ENCODE data around the gene PSMB2.

The PSMB2 gene

DNA sequence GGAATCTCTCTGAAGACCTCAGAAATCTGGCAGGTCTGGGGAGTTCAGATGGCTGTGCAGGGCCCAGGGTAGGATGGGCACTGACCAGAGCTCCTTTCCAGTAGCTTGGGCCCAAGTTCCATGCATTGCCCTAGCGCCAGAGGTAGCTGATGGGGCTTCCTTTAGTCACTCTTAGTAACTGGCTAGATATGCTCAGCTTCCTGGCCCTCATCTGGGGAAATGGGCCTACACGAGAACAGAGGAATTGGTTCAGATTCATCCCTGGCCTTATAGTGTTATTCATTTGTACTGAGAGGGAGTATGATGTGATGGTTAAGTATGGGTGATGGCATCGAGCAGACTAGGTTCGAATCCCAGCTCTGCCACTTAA, 15.5 kb upstream of the PSMB2 start:
- Histone ChIP-seq H3K9me3 (ENCODE audit: control insufficient read depth, insufficient read depth, low read depth, low read length) (no peaks in the 10 kb centered on the region), H3K4me1 (ENCODE audit: control insufficient read depth, insufficient read depth, low read length) (no peaks in the 10 kb centered on the region), H3K4me3 (ENCODE audit: low read depth, low read length) (no peak overlapping the region), H3K27ac (ENCODE audit: extremely low read depth, low read depth, low read length) (no peak overlapping the region), H3K36me3 (ENCODE audit: control insufficient read depth in 2 of 2, insufficient read depth in 1 of 2, low read length in 2 of 2) (no peaks in the 10 kb centered on the region)
- ChIA-PET CTCF (interaction anchor here (1.4 kb wide), 1 partner anchor 10 kb away, joined by 5 read pairs; no protein-coding TSS in a partner anchor), POLR2A (no interaction called here)
- TF ChIP-seq ZNF311 (tag by site-specific recombination; IDR thresholded peaks at IDR 0.05; ENCODE audit: borderline replicate concordance) (no peak), OVOL3 (tag by site-specific recombination; IDR thresholded peaks at IDR 0.05) (no peak), SP2 (tag by site-specific recombination; IDR thresholded peaks at IDR 0.05) (no peak), ZFP37 (tag by site-specific recombination; IDR thresholded peaks at IDR 0.05) (no peak), ZNF623 (tag by site-specific recombination; IDR thresholded peaks at IDR 0.05) (no peak), KLF8 (tag by site-specific recombination; IDR thresholded peaks at IDR 0.05) (no peak), ZNF580 (tag by site-specific recombination; IDR thresholded peaks at IDR 0.05) (no peak), TRIM28 (IDR thresholded peaks at IDR 0.05; ENCODE audit: borderline replicate concordance, low read length) (no peak), HOXD13 (CRISPR knock-in tag; IDR thresholded peaks at IDR 0.05; ENCODE audit: borderline replicate concordance) (no peak)
- TF ChIP-seq, protein P1, sequence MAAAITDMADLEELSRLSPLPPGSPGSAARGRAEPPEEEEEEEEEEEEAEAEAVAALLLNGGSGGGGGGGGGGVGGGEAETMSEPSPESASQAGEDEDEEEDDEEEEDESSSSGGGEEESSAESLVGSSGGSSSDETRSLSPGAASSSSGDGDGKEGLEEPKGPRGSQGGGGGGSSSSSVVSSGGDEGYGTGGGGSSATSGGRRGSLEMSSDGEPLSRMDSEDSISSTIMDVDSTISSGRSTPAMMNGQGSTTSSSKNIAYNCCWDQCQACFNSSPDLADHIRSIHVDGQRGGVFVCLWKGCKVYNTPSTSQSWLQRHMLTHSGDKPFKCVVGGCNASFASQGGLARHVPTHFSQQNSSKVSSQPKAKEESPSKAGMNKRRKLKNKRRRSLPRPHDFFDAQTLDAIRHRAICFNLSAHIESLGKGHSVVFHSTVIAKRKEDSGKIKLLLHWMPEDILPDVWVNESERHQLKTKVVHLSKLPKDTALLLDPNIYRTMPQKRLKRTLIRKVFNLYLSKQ (tag by site-specific recombination; IDR thresholded peaks at IDR 0.05; ENCODE audit: borderline replicate concordance), result no peak

- ChIA-PET CTCF (no interaction called here), POLR2A (no interaction called here)
- H3K36me3 ChIP-seq (ENCODE audit: control insufficient read depth in 2 of 2, insufficient read depth in 1 of 2, low read length in 2 of 2), result no peaks in the 10 kb centered on the region
- H3K4me3 ChIP-seq (ENCODE audit: low read depth, low read length), result no peak overlapping the region
- H3K9me3 ChIP-seq (ENCODE audit: control insufficient read depth, insufficient read depth, low read depth, low read length), result no peaks in the 10 kb centered on the region
- no peaks in the 10 kb centered on the region for H3K4me1 ChIP-seq (ENCODE audit: control insufficient read depth, insufficient read depth, low read length)
- TF ChIP-seq ZFP37 (tag by site-specific recombination; IDR thresholded peaks at IDR 0.05) (no peak), FEZF1 (tag by site-specific recombination; IDR thresholded peaks at IDR 0.05) (no peak), RBAK (tag by site-specific recombination; IDR thresholded peaks at IDR 0.05) (no peak), ZBTB10 (tag by site-specific recombination; IDR thresholded peaks at IDR 0.05) (no peak), ZNF350 (tag by site-specific recombination; IDR thresholded peaks at IDR 0.05) (no peak), ZNF280D (tag by site-specific recombination; IDR thresholded peaks at IDR 0.05) (no peak), ZXDB (tag by site-specific recombination; IDR thresholded peaks at IDR 0.05) (no peak), ZNF596 (tag by site-specific recombination; IDR thresholded peaks at IDR 0.05) (no peak)
- TF ChIP-seq, protein P2, sequence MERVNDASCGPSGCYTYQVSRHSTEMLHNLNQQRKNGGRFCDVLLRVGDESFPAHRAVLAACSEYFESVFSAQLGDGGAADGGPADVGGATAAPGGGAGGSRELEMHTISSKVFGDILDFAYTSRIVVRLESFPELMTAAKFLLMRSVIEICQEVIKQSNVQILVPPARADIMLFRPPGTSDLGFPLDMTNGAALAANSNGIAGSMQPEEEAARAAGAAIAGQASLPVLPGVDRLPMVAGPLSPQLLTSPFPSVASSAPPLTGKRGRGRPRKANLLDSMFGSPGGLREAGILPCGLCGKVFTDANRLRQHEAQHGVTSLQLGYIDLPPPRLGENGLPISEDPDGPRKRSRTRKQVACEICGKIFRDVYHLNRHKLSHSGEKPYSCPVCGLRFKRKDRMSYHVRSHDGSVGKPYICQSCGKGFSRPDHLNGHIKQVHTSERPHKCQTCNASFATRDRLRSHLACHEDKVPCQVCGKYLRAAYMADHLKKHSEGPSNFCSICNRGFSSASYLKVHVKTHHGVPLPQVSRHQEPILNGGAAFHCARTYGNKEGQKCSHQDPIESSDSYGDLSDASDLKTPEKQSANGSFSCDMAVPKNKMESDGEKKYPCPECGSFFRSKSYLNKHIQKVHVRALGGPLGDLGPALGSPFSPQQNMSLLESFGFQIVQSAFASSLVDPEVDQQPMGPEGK (tag by site-specific recombination; IDR thresholded peaks at IDR 0.05), result no peak
- TF ChIP-seq, protein P1 (tag by site-specific recombination; IDR thresholded peaks at IDR 0.05; ENCODE audit: borderline replicate concordance), result no peak
- TF ChIP-seq, protein P3, sequence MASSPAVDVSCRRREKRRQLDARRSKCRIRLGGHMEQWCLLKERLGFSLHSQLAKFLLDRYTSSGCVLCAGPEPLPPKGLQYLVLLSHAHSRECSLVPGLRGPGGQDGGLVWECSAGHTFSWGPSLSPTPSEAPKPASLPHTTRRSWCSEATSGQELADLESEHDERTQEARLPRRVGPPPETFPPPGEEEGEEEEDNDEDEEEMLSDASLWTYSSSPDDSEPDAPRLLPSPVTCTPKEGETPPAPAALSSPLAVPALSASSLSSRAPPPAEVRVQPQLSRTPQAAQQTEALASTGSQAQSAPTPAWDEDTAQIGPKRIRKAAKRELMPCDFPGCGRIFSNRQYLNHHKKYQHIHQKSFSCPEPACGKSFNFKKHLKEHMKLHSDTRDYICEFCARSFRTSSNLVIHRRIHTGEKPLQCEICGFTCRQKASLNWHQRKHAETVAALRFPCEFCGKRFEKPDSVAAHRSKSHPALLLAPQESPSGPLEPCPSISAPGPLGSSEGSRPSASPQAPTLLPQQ (tag by site-specific recombination; IDR thresholded peaks at IDR 0.05), result no peak
- no peak overlapping the region for H3K27ac ChIP-seq (ENCODE audit: extremely low read depth, low read depth, low read length)
Observed at GRCh38 chr1:35656148-35656862, 15.0 kb upstream of the PSMB2 start.

All from HEK293 (cell line).